Epithelial cell of esophagus (primary cell): ENCODE data around the gene JARID2.

Experiments
- DNase-seq: peaks from one replicate; pipeline ENCODE4 v3.0.0; 2010; ENCODE audit warnings: low read depth
- H3K4me3 ChIP-seq: 2 replicates; pipeline ENCODE4 v1.5.1; 2011; ENCODE audit warnings: mild to moderate bottlenecking, low read length, control low read depth
- CTCF ChIP-seq: IDR thresholded peaks from 2 replicates; pipeline ENCODE4 v1.5.1; 2011; ENCODE audit warnings: low read depth, mild to moderate bottlenecking, low read length, control low read depth, inconsistent platforms; ENCODE audit not compliant: insufficient read depth; ENCODE audit errors: missing control alignments

Gene JARID2

DNA sequence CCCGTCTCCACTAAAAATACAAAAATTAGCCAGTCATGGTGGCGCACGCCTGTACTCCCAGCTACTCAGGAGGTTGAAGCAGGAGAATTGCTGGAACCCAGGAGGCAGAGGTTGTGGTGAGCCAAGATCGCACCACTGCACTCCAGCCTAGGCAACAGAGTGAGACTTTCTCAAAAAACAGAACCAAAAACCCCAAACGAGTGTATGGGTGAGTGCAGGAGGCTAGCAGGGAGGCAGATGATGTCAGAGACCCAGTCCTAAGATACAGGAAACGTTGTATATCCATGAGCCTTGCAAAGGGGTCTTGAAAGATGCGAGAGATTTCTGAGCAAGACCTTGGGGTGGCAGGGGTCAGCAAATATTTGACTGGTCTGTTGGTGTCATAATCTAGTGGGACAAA, 136.2 kb downstream of the JARID2 start:
- DNase-seq: no peak
- no peak overlapping the region for H3K4me3 ChIP-seq
- TF ChIP-seq CTCF: no peak

DNA sequence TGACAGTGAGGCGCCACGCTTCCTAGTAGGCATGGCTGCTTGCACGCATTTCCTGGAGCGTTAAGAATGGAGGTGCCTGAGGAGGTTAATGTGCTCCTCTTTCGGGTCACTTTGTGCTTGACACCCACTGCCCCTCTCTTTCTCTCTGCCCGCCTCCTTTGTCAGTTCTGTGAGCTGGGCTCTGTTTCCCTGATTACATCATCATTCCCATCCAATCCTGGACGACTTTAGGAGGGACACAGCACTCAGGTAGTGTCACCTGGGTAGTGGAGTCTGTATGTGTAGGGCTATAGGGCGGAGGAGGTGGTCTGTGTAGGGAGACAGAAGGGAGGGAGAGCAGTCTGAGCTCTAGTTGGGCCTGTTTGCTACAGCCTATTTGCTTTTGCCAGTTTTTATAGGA, 136.8 kb downstream of the JARID2 start:
- H3K4me3 ChIP-seq: no peak overlapping the region
- TF ChIP-seq CTCF: no peak
- DNase-seq: no peak

GRCh38 chr6:15384901-15385300, 139.0 kb downstream of the JARID2 start:
- no peak for DNase-seq
- no peak overlapping the region for H3K4me3 ChIP-seq

DNA sequence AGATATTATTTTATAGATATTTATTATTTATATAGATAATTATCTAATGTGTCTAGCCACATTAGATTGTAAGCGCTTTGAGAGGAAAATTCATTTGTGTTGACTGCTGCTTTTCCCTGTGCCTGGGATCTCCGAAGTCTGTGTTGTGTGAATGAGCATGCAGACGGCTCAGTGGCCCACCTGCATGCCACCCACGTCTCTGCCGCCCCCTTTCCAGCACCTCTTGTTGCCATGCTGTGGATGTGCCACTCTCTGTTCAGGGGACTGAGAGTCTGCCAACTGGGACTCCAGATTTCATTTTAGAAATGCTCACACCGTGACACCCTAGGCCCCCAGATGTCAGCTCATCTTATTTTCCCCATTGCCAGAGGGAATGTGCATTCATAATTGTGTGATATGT, 139.7 kb downstream of the JARID2 start:
- no peak for TF ChIP-seq CTCF
- no peak overlapping the region for H3K4me3 ChIP-seq
- DNase-seq: no peak

More at GRCh38 chr6:15384901-15385300, 139.0 kb downstream of the JARID2 start:
- TF ChIP-seq CTCF: no peak

DNA sequence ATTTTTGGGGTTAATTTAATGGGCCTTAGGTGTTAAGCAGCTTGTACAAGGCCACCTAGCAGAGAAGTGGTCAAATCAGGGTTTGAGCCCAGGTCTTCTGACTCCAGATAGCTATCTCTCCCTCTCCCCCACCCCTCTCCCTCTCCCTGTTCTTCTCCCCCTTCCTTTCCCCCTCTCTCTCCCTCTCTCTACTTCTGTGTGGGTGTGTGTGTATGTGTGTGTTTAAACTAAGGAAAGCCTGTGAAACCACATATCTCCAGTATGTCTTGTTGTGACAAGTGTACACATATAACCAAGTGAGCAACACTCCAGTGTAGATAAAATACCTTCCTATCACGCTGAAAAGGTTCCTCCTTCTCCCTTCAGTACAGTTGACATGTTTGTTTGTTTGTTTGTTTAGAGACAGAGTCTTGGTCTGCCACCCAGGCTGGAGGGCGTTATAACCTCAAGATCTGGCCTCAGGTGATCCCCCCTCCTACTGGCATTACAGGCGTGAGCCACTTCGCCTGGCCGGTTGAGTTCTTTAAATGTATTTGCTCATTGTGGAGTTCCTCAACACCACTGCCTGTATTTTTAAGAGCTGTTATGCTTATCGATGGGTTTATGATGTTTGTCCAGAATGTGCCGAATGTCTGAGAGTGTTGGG, 140.4 kb downstream of the JARID2 start:
- no peak for TF ChIP-seq CTCF
- H3K4me3 ChIP-seq: no peak overlapping the region
- DNase-seq: no peak

DNA sequence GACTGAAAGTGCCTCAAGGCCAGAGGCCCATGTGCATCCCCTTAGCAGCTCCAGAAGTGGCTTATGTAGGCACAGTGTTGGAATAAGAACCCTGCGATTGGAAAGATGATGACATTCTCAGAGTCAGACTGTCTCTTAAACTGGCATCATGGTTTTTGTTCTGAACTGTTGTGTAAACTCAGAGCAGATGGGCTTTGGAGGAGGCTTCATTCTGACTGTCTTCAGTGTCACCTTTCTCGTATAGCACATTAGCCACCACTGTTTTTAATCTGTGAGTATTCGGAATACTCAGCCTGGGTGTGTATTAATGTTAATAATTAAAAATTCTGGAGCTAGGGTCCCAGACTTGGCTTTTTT, 140.9 kb downstream of the JARID2 start:
- no peak for DNase-seq
- H3K4me3 ChIP-seq: no peak overlapping the region
- no peak for TF ChIP-seq CTCF

- TF ChIP-seq CTCF: no peak
- no peak for DNase-seq
- H3K4me3 ChIP-seq: no peak overlapping the region
Observed at GRCh38 chr6:15387118-15387517, 141.2 kb downstream of the JARID2 start.
